H1 (cell line): ENCODE measurements around the gene CLBA1. TPM values are rescaled to one million over a fixed set of nuclear protein-coding genes. Genes with fewer than 3 reads are reported as not detected.

ENCODE experiments used
- EGR1 ChIP-seq: IDR thresholded peaks from 2 replicates; pipeline ENCODE4 v1.6.1; 2011; ENCODE audit warnings: low read depth, low read length, borderline replicate concordance
- polyA plus RNA-seq, 7 experiments: library from polyadenylated mRNA; depleted of rRNA in 3 of 7; stranded (reverse) in 5 of 7; unstranded in 2 of 7; fragments of >200 nt in 5 of 7; fragments of 200-250 nt in 2 of 7; gene quantifications; 1 replicate in 5 of 7; 2 replicates in 1 of 7; 4 replicates in 1 of 7; pipeline versions ENCODE4 v1.2.1 to v1.2.3, GENCODE V29; 2011 to 2013; ENCODE audit warnings: missing spikeins in 2 of 7, mixed read lengths in 2 of 7
- total RNA-seq: library from RNA; stranded (reverse); fragmentation: NEBNext Ultra II Directional; extraction: Animal tissue kit (Norgen Biotek cat#: 25700); gene quantifications from 2 replicates; pipeline ENCODE4 v1.2.1, GENCODE V29; 2021

The CLBA1 gene
- total and polyA plus RNA-seq, 2 of the 8 experiments (the other 6 are each of a cell fraction or from before 2014, with no cell fraction given): 1.6 to 2.4 TPM

GRCh38 chr14:105014032-105014431, 28.4 kb downstream of the CLBA1 start (continued):
- no peak for TF ChIP-seq EGR1
- TF ChIP-seq, all 59 proteins: peak for 0
